GM18520 (cell line): ENCODE data around the gene NGEF.

Experiments used
- ATAC-seq: cut with Tn5 transposase; IDR thresholded peaks from one replicate; pipeline ENCODE4 v1.9.1; 2021; ENCODE audit not compliant: unreplicated experiment

The NGEF gene

DNA sequence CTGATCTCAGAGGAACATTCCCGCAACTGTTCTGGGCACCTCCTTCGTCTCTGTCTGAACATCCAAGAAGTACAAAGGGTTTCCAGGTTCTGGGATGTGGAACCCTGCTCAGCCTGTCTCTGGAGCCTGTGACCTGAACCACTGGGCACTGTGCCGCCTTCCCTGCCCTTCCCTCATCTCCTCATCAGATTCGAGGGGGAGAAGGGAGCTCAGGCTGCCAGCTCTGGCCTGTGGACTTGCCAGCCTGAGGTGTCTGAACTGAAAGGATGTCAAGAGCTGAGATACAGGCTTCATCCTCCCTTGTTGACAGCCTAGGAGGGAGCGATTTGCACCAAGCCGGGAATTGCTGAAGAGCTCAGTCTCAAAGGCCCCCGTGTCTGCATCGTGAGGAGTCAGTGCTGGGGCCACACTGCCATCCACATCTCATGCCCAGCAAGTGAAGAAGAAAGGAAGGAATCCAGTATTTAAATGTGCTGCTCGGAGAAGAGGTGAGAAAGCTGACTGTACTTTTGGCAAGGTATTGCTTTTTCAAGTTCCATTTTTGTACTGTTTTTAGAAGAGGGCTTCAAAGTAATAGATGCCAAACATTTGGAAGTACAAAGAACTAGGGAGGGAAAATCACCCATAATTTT is 32.0 kb upstream of the NGEF start:
- ATAC-seq = no peak

DNA sequence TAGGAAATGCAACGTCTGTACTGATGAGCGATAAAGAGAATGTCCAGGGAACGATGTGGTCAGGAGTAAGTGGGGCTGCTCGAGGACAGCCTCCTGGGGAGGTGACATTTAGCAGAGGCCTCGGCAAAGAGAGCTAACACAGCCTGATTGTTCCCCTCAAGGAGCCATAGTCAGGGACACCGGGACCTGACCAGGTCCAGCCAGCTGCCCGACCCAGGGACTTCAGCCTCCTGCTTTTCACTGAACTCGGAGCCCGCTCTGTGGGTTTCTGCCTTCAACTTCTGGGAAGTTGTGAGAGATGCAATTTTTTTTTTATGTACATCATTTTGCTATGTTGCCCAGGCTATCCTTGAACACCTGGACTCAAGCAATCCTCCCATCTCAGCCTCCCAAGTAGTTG is 29.5 kb upstream of the NGEF start:
- no peak for ATAC-seq

DNA sequence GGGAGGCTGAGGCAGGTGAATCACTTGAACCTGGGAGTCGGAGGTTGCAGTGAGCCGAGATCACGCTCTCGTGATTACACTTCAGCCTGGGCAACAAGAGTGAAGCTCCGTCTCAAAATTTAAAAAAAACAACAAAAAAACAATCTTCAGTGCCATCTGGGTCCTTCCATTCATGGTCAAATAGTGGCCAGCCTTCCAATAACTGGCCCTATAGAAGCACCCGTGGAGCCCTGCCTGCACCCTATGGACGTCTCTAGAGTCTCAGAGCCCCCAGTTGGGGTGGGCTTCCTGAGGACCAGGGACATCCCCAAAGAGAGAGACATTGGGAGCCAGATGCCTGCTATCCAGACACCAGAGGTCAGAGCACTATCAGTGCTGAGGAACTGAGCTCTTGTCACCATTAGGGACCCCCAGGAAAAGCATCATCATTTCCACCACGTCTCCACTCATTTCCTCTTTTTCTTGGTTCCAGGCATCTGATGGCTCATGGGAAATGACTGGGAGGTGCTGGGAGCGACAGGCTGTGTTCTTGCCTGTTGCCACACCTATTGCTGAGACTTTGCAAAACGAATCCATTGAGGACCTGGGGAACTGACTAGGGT is 28.8 kb upstream of the NGEF start:
- no peak for ATAC-seq

DNA sequence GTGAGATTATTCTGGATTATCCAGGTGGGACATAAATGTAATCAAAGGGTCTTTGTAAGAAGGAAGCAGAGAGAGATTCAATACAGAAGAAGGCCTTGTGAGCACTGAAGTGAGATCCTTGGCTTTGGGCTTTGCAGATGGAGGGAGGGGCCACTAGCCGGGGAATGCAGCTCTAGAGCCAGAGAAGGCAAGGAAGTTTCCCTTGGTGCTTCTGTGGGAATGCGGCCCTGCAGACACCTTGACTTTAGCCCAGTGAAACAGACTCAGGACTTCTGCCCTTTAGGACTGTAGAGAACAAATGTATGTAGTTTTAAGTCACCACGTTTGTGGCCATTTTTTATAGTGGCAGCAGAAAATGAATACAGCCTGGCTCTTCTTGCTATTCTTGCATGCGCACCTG is 27.5 kb upstream of the NGEF start:
- no peak for ATAC-seq

DNA sequence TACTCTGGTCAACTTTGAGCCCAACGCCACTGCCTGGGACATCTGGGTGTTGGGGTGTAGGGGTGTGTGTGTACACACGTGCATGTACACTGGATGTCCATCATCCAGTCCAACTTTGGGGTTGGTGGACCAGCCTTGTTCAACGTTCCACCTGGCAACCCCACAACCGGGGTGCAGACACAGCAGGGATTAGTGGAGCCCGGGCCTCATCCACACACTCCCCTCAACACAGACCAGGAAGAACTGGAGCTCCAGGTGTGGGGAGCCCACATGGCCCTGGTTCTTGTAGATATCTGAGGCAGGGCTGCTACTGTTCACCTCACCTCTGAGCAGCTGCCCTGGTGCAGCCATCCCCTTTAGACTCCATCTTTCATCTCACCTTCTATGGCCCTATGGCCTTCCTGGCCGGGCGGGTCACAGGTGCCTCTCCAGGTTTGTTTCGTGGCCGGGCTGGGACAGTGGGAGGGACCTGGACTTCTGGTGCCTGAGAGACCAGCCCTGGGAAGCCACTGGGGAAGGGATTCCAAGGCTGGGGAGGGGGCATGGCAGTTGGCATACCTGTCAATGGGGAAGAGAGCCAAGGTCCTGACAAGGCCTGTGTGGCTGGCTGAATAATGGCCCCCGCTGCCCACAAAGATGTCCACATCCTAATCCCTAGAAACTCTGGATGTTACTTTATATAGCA is 26.9 kb upstream of the NGEF start:
- ATAC-seq = no peak

DNA sequence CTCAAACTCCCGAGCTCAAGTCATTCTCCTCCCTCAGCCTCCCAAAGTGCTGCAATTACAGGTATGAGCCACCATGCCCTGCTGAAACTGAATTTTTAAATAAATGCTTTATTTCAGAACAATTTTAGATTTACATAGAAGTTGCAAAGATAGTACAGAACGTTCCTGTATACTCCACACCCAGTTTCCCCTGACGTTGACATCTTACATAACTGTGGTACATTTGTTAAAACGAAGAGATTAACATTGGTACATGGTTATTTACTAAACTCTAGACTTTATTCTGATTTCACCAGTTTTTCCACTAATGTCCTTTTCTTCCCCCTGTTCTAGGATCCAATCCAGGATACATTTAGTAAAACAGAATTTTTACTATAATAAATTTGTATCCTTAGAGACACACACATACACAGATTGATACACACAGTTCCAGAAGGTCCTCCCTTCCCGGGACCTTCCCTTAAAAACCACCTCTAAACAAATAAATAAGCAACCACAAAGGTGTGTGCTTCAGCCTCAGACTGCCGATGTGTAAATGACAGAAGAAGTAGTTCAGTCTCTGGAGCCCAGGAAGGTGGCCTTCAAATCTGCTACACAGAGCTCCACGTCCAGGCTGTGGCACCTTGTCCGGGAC is 26.3 kb upstream of the NGEF start:
- no peak for ATAC-seq

DNA sequence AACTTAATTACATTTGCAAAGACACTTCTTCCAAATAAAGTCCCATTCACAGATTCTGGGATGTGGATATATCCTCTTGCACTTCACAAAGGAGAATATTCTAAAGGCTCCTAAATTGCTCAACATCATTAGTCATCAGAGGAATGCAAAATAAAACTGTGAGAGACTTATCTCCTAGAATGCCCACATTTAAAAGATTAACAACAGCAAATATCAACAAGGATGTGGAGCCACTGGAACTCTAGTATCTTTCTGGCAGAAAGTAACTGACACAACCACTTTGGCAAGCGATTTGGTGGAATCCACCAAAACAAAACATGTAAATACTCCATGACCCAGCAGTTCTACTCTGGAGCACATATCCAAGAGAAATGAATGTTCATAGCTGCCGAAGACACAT is 24.0 kb upstream of the NGEF start:
- ATAC-seq = no peak

DNA sequence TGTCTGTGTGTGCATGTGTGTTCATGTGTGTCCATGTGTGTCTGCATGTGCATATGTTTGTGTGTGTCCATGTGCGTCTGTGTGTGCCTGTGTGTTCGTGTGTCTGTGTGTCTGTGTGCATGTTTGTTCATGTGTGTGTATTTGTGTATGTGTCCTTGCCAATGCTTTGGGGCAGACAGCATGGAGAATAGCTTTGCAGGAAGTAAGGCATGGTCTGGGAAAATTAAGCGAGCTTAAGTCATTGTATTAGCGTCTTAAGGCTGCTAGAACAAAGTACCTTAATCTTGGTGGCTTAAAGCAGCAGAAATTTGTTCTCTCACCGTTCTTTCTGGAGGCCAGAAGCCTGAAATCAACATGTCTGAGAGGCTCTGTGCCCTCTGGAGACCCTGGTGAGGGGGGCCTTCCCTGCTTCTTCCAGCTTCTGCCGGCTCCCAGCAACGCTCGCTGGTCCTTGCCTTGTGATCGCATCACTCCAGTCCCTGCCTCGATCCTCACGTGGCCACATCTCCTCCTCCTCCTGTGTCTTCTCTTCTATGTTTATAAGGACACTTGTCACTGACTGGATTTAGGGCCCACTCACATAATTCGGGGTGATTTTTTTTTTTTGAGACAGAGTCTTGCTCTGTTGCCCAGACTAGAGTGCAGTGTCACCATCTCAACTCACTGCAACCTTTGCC is 23.2 kb upstream of the NGEF start:
- no peak for ATAC-seq

DNA sequence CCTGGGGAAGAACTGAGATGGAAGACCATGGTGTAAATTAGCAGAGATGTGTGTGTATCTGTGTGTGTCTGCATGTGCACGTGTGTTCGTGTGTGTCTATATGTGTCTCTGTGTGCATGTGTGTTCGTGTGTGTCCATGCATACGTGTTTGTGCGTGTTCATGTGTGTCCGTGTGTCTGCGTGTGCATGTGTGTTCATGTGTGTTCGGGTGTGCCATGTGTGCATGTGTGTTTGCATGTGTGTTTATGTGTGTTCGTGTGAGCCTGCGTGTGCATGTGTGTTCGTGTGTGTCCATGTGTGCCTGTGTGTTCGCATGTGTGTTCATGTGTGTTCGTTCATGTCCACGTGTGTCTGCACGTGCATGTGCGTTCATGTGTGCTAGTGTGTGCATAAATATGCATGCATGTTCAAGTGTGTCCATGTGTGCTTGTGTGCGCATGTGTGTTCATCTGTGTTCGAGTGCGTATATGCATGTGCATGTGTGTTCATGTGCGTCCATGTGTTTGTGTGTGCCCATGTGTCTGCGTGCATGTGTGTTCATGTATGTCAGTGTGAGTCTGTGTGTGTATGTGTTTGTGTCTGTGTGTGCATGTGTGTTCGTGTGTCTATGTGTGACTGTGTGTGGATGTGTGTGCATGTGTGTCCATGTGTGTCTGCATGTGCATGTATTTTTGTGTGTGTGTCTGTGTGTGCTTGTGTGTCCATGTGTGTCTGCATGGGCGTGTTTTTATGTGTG is 22.5 kb upstream of the NGEF start:
- ATAC-seq = no peak

DNA sequence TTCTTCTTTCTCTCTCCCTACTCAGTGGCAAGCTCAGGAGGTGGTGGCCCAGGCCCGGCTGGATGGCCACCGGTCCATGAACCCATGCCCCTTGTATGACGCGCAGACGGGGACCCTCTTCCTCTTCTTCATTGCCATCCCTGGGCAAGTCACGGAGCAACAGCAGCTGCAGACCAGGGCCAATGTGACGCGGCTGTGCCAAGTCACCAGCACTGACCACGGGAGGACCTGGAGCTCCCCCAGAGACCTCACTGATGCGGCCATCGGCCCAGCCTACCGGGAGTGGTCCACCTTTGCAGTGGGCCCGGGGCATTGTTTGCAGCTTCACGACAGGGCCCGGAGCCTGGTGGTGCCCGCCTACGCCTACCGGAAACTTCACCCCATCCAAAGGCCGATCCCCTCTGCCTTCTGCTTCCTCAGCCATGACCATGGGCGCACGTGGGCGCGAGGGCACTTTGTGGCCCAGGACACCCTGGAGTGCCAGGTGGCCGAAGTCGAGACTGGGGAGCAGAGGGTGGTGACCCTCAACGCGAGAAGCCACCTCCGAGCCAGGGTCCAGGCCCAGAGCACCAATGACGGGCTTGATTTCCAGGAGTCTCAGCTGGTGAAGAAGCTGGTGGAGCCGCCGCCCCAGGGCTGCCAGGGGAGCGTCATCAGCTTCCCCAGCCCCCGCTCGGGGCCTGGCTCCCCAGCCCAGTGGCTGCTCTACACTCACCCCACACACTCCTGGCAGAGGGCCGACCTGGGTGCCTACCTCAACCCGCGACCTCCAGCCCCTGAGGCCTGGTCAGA is 21.2 kb upstream of the NGEF start:
- no peak for ATAC-seq

DNA sequence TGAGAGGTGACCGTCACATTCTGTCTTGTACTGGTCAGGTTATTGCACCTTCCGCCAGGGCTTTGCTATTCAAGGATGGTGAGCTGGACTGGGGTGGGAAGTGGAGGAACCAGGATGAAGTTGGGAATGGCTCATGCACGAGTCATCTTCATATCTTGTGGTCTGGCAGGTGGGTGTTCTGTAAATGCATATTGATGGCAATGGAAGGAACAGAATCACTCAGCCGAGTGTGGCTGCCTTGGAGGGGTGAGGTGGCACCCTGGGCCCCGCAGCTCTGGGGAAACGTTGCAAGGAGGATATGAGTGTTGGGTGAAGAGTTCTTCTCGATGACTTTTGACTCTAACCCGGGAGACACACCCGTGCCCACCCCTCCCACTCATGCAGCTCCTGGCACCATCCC is 20.6 kb upstream of the NGEF start:
- no peak for ATAC-seq

DNA sequence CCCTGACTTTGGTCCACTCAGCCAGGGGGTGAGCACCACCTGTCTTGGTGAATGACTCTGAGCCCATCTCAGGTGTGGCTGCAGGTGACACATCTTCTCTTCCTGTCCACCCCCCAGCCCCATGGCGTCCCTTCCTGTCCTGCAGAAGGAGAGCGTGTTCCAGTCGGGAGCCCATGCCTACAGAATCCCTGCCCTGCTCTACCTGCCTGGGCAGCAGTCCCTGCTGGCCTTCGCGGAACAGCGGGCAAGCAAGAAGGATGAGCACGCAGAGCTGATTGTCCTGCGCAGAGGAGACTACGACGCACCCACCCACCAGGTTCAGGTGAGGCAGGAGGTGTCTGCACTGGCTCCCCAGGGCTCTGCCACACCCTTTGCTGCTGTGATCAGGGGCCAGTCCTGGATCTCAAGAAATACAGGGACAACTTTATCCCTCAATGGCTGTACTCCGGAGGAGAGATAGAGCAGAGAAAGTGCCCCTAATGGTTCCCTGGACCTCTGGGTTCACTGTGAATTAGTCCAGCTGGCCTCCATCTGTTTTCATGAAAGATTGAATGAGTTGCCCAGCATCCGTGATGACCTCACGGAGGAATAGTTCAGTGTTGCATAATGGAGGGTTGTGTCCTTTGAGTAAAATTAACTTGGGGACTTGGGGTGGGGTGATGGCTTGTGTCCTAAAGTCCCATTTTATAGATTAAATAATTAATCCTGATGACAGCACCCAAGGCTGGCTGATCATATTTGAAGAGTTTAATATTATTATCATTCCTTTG is 19.7 kb upstream of the NGEF start, which contains the start of gene NEU2:
Gene NEU2, plus strand, starts transcription at position 122 of the 770 bp plus-strand sequence. Its CDS starts 0 bp downstream, at position 122.
- no peak for ATAC-seq

DNA sequence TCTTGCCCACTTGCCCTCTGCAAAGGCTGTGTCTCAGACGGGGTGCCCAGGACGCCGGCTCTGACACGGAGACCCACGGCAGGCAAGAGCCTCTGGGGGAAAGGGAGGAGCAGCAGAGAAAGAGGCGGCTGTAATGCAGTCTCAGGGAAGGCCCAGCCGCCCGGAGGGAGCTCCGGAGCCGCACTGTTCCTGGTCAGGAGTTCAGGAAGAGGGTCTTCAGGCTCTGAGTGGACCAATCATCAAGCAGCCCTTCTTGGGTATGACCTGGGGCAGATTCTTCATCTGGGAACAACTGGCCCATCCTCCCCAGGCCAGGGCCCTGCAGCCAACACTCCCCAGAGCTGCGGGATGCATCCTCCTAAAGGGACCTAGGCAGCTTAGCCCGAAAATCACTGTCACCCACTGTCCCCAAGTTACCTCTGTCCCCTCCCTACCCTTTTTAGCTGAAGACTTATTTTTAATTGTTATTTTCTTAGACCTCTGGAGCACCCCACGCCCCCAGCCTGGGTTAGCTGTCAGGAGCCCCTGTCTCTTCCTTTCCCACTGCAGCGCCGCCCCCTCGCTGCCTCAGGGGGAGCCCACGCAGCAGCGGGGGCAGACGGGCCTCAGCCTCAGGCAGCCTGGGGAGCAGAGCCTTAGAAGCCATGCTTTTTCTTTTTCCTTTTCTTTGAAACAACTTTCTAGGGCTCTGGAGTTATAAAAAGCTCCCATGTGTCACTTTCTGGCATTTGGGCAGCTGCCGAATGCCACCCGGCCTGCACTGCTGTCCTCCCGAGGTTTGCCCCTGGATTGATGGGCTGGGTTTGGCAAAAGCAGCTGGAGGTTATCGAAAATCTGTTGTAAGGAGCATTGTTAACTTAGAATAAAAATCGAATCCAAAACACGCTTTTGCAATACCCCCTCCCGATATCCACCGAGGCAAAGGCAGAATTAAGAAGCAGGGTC is 18.8 kb upstream of the NGEF start:
- no peak for ATAC-seq

DNA sequence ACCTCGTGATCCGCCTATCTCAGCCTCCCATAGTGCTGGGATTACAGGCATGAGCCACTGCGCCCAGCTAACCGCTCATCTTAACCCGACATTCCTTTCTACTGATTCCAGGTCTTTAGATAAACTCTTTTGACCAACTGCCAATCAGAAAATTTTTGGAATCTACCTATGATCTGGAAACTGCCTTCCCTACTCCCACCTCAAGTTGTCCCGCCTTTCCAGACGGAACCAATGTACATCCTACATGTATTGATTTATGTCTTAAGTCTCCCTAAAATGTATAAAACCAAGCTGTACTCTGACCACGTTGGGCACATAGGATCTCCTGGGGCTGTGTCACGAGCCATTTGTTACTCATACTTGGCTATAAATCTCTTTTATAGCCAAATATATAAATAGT is 16.3 kb upstream of the NGEF start:
- ATAC-seq = no peak

DNA sequence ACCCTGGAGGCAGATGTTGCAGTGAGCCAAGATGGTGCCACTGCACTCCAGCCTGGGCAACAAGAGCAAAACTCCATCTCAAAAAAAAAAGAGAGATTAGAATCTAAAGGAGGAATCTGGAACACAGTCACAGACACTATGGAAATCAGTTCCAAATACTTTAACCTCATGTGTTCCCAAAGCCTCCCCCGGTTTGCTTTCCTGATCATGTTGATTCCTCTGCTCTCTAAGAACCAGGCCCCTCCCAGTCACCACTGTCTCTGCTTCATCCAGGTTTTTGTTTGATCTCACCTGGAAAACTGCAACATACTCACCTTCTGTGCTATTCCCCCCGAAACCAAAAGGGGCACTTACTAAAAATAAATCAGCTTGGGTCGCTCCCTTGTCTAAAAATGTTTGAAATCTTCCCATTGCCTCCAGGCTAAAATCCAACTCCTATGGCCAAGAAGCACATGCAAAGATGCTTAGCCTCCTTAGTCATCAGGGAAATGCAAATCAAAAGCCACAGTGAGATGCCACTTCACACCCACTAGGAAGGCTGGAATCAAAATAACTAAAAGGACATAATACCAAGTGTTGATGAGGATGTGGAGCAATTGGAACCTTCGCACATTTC is 13.2 kb upstream of the NGEF start:
- ATAC-seq = no peak

DNA sequence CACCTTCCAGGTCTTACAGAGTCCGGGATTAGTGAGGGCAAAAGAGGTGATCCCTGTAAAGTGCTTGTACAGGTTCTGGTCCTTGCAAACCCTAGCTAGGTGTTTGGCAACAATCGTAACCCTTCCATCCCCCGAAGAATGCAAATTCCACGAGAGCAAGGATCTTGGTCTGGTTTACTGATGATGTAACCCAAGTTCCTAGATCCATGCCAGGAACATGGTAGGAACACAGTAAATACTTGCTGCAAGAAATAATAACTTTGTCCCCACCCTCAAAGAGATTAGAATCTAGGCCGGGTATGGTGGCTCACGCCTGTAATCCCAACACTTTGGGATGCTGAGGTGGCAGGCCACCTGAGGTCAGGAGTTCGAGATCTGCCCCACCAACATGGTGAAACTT is 12.7 kb upstream of the NGEF start:
- no peak for ATAC-seq

DNA sequence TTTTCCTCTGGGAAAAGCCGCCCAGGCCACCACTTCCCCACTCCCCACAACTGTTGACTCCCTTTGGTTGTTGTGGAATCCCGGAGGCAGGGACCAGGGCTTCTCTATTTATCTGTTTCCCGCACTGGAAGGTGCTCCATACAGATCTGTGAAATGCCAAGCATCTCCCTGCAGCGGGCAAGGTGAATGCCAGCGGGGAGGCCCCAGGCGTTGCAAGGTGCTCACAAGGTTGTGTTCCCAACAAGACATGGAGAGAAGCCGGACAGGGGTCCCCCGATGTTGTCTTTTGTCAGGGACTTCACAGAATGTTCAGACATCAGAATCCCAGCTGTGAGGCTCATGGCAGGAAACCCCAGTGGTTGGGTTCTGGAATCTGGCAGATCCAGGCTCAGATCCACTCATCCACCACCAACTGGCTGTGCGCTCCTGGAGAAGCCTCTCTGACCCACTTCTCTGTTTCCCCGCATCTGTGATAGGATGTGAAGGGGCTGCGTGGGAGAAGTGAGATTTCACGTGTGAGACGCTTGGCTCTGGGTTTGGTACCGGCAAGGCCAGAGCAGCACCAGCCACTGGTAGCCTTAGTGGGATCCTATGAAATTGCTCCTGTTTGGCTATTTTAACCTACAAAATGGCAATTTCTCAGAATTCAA is 10.8 kb upstream of the NGEF start:
- no peak for ATAC-seq
